ENCODE data around the gene SDHAF2.

- TF ChIP-seq CTCF (IDR thresholded peaks at IDR 0.05; ENCODE audit: poor library complexity) (no peak), EZH2 (IDR thresholded peaks at IDR 0.05; ENCODE audit: borderline replicate concordance) (no peak)
Measured at GRCh38 chr11:61480261-61480993, 50.5 kb downstream of the SDHAF2 start.

Measured in hepatocyte (in vitro differentiated cells).